K562 (cell line): Measurements from ENCODE around the gene OGT. TPM values are rescaled to one million over a fixed set of nuclear protein-coding genes. Genes with fewer than 3 reads are reported as not detected.

Source experiments
- ATAC-seq: fragments of 200-7000 bp; cut with Tn5 transposase; 3 replicates; pipeline ENCODE4 v1.9.1; 2020; ENCODE audit warnings: moderate library complexity
- BruUV-seq: library from RNA; stranded (reverse); fragments of 400-500 nt; replicated peaks from 2 replicates; lab custom pipeline; 2021; lab: Mats Ljungman, UMichigan
- CTCF ChIA-PET: fragments of 300-600 bp; formaldehyde crosslinking; extraction: SDS; loops from one replicate; lab custom pipeline; 2021; ENCODE audit warnings: low intra/inter-chr PET ratio; lab: Yijun Ruan, JAX
- POLR2A ChIA-PET: fragments of 300-600, 350-650 bp; sonication (Branson Sonifier 250); formaldehyde crosslinking; extraction: SDS; loops from one replicate; lab custom pipeline; 2021; ENCODE audit warnings: antibody characterized with exemption, inconsistent platforms; lab: Yijun Ruan, JAX
- DNase-seq, 4 experiments: peaks; one replicate each; pipeline versions ENCODE4 v3.0.0 to v3.0.0-alpha.2; 2011 to 2018; ENCODE audit warnings: low spot score in 3 of 4, mixed read lengths in 3 of 4; ENCODE audit errors: extremely low read depth in 1 of 4
- FAIRE-seq: peaks from 2 replicates; lab custom pipeline; 2011; peaks lifted over from hg19 to GRCh38; lab: Jason Lieb, UNC
- H2AFZ ChIP-seq: 2 replicates; pipeline ENCODE4 v1.6.0; 2011; ENCODE audit warnings: low read depth, low read length, control low read depth, inconsistent platforms
- H3K27ac ChIP-seq: fragments of 200-600 bp; 3 replicates; pipeline ENCODE4 v1.8.0; 2011; ENCODE audit warnings: low read depth, mild to moderate bottlenecking, control low read depth, inconsistent platforms, low read length, moderate library complexity, mixed read lengths; ENCODE audit errors: extremely low read depth
- H3K27me3 ChIP-seq, 2 experiments: fragments of 300-600 bp in 1 of 2; 2 replicates in 1 of 2; 3 replicates in 1 of 2; pipeline versions ENCODE4 v1.6.0 to v1.8.0; 2011; ENCODE audit warnings: inconsistent platforms in 2 of 2, low read length in 2 of 2, mild to moderate bottlenecking in 1 of 2, mixed read lengths in 1 of 2, moderate library complexity in 1 of 2; ENCODE audit not compliant: control insufficient read depth in 2 of 2, insufficient read depth in 2 of 2
- H3K36me3 ChIP-seq: fragments of 300-600 bp; 3 replicates; pipeline ENCODE4 v1.8.0; 2011; ENCODE audit warnings: mild to moderate bottlenecking, low read length, inconsistent platforms; ENCODE audit not compliant: control insufficient read depth, insufficient read depth
- H3K4me1 ChIP-seq, 2 experiments: fragments of 200-600 bp in 1 of 2; replicated peaks in 1 of 2; 2 replicates in 1 of 2; 3 replicates in 1 of 2; pipeline versions ENCODE4 v1.5.1 to v1.8.0; 2011; ENCODE audit warnings: inconsistent platforms in 2 of 2, low read length in 2 of 2, mild to moderate bottlenecking in 1 of 2, mixed read lengths in 1 of 2, moderate library complexity in 1 of 2; ENCODE audit not compliant: control insufficient read depth in 2 of 2, insufficient read depth in 2 of 2
- H3K4me2 ChIP-seq: 2 replicates; pipeline ENCODE4 v1.6.1; 2011; ENCODE audit warnings: low read length, control low read depth, inconsistent platforms, mixed read lengths; ENCODE audit not compliant: insufficient read depth
- H3K4me3 ChIP-seq: fragments of 200-600 bp; sonication (generic), shearing (Covaris generic); 2 replicates; pipeline ENCODE4 v1.5.1; 2016; ENCODE audit warnings: control low read depth, inconsistent platforms
- H3K79me2 ChIP-seq: fragments of 200-600 bp; 3 replicates; pipeline ENCODE4 v1.8.0; 2011; ENCODE audit warnings: low read length, inconsistent platforms; ENCODE audit not compliant: control insufficient read depth, insufficient read depth
- H3K9ac ChIP-seq, 2 experiments: 2 replicates each; pipeline versions ENCODE4 v1.6.0 to v1.6.1; 2011; ENCODE audit warnings: low read depth in 2 of 2, low read length in 2 of 2, control low read depth in 1 of 2, inconsistent platforms in 1 of 2, mild to moderate bottlenecking in 1 of 2, mixed read lengths in 1 of 2; ENCODE audit not compliant: insufficient read depth in 1 of 2
- H3K9me1 ChIP-seq: one replicate; pipeline ENCODE4 v1.6.0; 2011; ENCODE audit warnings: inconsistent platforms, mild to moderate bottlenecking, low read length, moderate library complexity; ENCODE audit not compliant: control insufficient read depth, insufficient read depth
- H3K9me3 ChIP-seq: replicated peaks from 2 replicates; pipeline ENCODE4 v1.5.1; 2011; ENCODE audit warnings: low read depth, low read length, inconsistent platforms; ENCODE audit not compliant: control insufficient read depth, insufficient read depth
- H4K20me1 ChIP-seq: replicated peaks from 2 replicates; pipeline ENCODE4 v1.6.1; 2011; ENCODE audit warnings: low read length, inconsistent platforms, mixed read lengths; ENCODE audit not compliant: control insufficient read depth, insufficient read depth
- RBM25 ChIP-seq: fragments of 200-400 bp; formaldehyde crosslinking; IDR thresholded peaks from 2 replicates; pipeline ENCODE4 v1.6.1; 2018; ENCODE audit warnings: low read length, low read depth, moderate library complexity; ENCODE audit not compliant: severe bottlenecking
- SMARCA5 ChIP-seq: fragments of 450-650 bp; IDR thresholded peaks from 2 replicates; pipeline ENCODE4 v1.6.1; 2016
- SNRNP70 ChIP-seq: fragments of 200-400 bp; formaldehyde crosslinking; optimal IDR thresholded peaks from 2 replicates; pipeline ENCODE3; 2017; ENCODE audit warnings: low read depth, low read length
- SPI1 ChIP-seq: IDR thresholded peaks from 2 replicates; pipeline ENCODE4 v1.6.1; 2011; ENCODE audit warnings: low read depth, low read length, control low read depth, borderline replicate concordance
- SRSF7 ChIP-seq: fragments of 200-400 bp; formaldehyde crosslinking; optimal IDR thresholded peaks from 2 replicates; pipeline ENCODE3; 2017; ENCODE audit warnings: mild to moderate bottlenecking, low read depth, low read length
- ZNF318 ChIP-seq, 2 experiments: fragments of 450-650 bp; IDR thresholded peaks; 2 replicates each; pipeline ENCODE4 v1.6.1; 2016; ENCODE audit warnings: mild to moderate bottlenecking in 2 of 2, borderline replicate concordance in 1 of 2, low read depth in 1 of 2, moderate library complexity in 1 of 2
- ZNF518B ChIP-seq: fragments of 250-450 bp; sonication (Bioruptor Pico); IDR thresholded peaks from 2 replicates; pipeline ENCODE4 v1.5.0; 2021; ENCODE audit warnings: mild to moderate bottlenecking, moderate library complexity
- WGBS: fragments of 100-300 bp; shearing (Covaris generic); methylation state at CpG from one replicate; pipeline ENCODE4 v1.1.6; 2016; ENCODE audit warnings: low coverage, mixed read lengths; ENCODE audit not compliant: insufficient coverage; ENCODE audit errors: missing lambda C conversion rate; 5-methylcytosine and 5-hydroxymethylcytosine counted together
- in situ Hi-C: fragments of 300-500 bp; cut with MboI; formaldehyde crosslinking; loops from 4 replicates; pipeline ENCODE4 v1.15.0; 2018; ENCODE audit warnings: inconsistent platforms, mixed read lengths
- intact Hi-C: fragments of 100-400 bp; cut with micrococcal nuclease; formaldehyde crosslinking; loops from 2 replicates; pipeline ENCODE4 v1.14.2; 2022
- polyA plus RNA-seq, 8 experiments: library from polyadenylated mRNA; depleted of rRNA in 4 of 8; stranded (reverse) in 5 of 8; unstranded in 3 of 8; fragments of >200 nt; fragmentation: Nextera tagmentation in 2 of 8; fragmentation: Illumina TruSeq in 1 of 8; extraction: Ambion mirVana in 2 of 8; extraction: Trizol in 1 of 8; gene quantifications; 2 replicates each; pipeline versions ENCODE4 v1.2.1 to v1.2.3, GENCODE V29; 2011 to 2014; ENCODE audit warnings: inconsistent platforms in 1 of 8, missing spikeins in 1 of 8
- total RNA-seq, 7 experiments: library from RNA; depleted of rRNA in 6 of 7; stranded (reverse); fragments of >200 nt in 6 of 7; fragmentation: Illumina TruSeq in 2 of 7; extraction: Trizol in 2 of 7; gene quantifications; 2 replicates each; pipeline versions ENCODE4 v1.2.1 to v1.2.3, GENCODE V29; 2011 to 2021; ENCODE audit warnings: low replicate concordance in 1 of 7

Gene OGT
- total and polyA plus RNA-seq, 9 of the 15 experiments (the other 6 are each of a cell fraction or from before 2014, with no cell fraction given), result 38.9 to 347 (median 117) TPM

DNA sequence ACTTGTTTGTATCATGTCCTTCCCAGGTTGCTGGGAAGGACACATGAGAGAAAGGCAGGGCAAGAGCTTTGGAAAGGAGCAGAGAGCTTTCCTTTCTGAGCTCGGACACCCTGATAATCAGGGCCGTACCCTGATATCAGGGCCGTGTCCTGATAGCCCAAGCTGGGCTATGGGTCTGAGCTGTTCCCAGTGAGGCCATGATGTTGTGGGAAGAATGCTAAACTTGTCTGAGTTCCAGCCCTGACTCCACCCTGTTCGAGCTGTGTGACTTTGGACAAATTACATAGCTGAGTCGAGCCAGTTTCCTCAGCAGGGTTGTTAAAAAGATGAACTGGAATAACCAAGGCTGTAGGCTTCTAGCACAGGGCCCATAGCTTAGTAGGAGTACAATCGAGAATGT is 88.7 kb downstream of the OGT start:
- no peaks in the 10 kb centered on the region for H3K36me3 ChIP-seq
- CTCF ChIA-PET, result no interaction called here
- no peak overlapping the region for H2AFZ ChIP-seq
- H3K27ac ChIP-seq, result no peak overlapping the region
- H3K4me2 ChIP-seq, result no peak overlapping the region
- DNase-seq, result no peak
- WGBS, result 11% methylated on average over 6 of the region's 6 CpGs
- no peak for FAIRE-seq
- H3K9me3 ChIP-seq, result no peaks in the 10 kb centered on the region
- no peak overlapping the region for H3K9ac ChIP-seq
- H3K9me1 ChIP-seq, result no peaks in the 10 kb centered on the region
- H3K4me1 ChIP-seq, result peaks cover under 1 to 10% of the 10 kb centered on the region in 2 experiments; a peak in 2 of 5 replicates
- no peaks in the 10 kb centered on the region for H4K20me1 ChIP-seq
- BruUV-seq, result no TSS peak
- H3K4me3 ChIP-seq, result no peak overlapping the region
- no peak for ATAC-seq
- no peaks in the 10 kb centered on the region for H3K79me2 ChIP-seq
- intact Hi-C loops, result no loop called here
- peaks cover 0 to 12% of the 10 kb centered on the region in 2 experiments; a peak in 2 of 5 replicates for H3K27me3 ChIP-seq
- POLR2A ChIA-PET, result no interaction called here
- in situ Hi-C loops, result no loop called here
- no peak for TF ChIP-seq ZNF518B
- TF ChIP-seq SRSF7, result no peak
- TF ChIP-seq RBM25, result no peak
- no peak for TF ChIP-seq SMARCA5
- TF ChIP-seq SNRNP70, result no peak
- no peak for TF ChIP-seq SPI1
- no peak for TF ChIP-seq ZNF318 (IDR thresholded peaks at IDR 0.05; ENCODE audit: borderline replicate concordance in 1 of 2, low read depth in 1 of 2)
